K562 (cell line): Measurements from ENCODE around the gene SPINT1.

Experiments
- CTCF ChIP-seq, 3 experiments: IDR thresholded peaks in 2 of 3; conservative IDR thresholded peaks in 1 of 3; 2 replicates each; pipeline ENCODE4 v1.5.1; 2011 to 2012; ENCODE audit warnings: low read length in 3 of 3, mild to moderate bottlenecking in 3 of 3, control low read depth in 2 of 3, improper control_type of control experiment in 1 of 3, inconsistent platforms in 1 of 3, low read depth in 1 of 3, mixed read lengths in 1 of 3, moderate library complexity in 1 of 3; ENCODE audit not compliant: insufficient read depth in 2 of 3
- FOSL1 ChIP-seq: fragments of 200-800 bp; sonication (Bioruptor generic); conservative IDR thresholded peaks from 2 replicates; pipeline ENCODE4 v1.6.1; 2016; ENCODE audit warnings: missing genetic modification characterization, missing compliant biosample characterization
- POLR2A ChIP-seq: fragments of 450-650 bp; conservative IDR thresholded peaks from 2 replicates; pipeline ENCODE4 v1.6.1; 2016
- STAG1 ChIP-seq: sonication (generic); formaldehyde crosslinking; IDR thresholded peaks from 2 replicates; pipeline ENCODE4 v1.5.0; 2020; ENCODE audit warnings: missing genetic modification reagents, borderline replicate concordance
- YBX1 ChIP-seq: fragments of 450-650 bp; IDR thresholded peaks from 2 replicates; pipeline ENCODE4 v1.7.1; 2016; ENCODE audit warnings: mild to moderate bottlenecking

GRCh38 chr15:40803076-40803475, 40.8 kb upstream of the SPINT1 start:
- TF ChIP-seq CTCF (IDR thresholded peaks at IDR 0.05 in 2 of 3, conservative IDR thresholded peaks at IDR 0.05 in 1 of 3; ENCODE audit: insufficient read depth in 2 of 3, low read depth in 1 of 3, low read length in 3 of 3) (no peak), FOSL1 (tag) (no peak), STAG1 (no peak), POLR2A (no peak), YBX1 (no peak)
